Measurements from ENCODE around the gene RGS18.
"Not testable (repeated sequence)": the region's sequence is repeated elsewhere in the genome, so short reads cannot be mapped to it uniquely, and the experiment has no call there.

RGS18 gene

GRCh38 chr1:192190066-192190465 lies 31.8 kb downstream of the RGS18 start:
- no peaks in the 10 kb centered on the region for H3K9me3 Mint-ChIP-seq
- no peak for ATAC-seq
- H3K4me3 Mint-ChIP-seq = no peak overlapping the region
- H3K27ac Mint-ChIP-seq = no peak overlapping the region
- no peaks in the 10 kb centered on the region for H3K4me1 Mint-ChIP-seq
- no peaks in the 10 kb centered on the region for H3K36me3 Mint-ChIP-seq
- DNase-seq (ENCODE audit: low spot score in 2 of 2) = no peak

GRCh38 chr1:192201303-192201702 lies 43.0 kb downstream of the RGS18 start:
- H3K4me1 Mint-ChIP-seq = no peaks in the 10 kb centered on the region
- no peak overlapping the region for H3K27ac Mint-ChIP-seq
- DNase-seq (ENCODE audit: low spot score in 2 of 2) = no peak
- ATAC-seq = no peak
- no peaks in the 10 kb centered on the region for H3K36me3 Mint-ChIP-seq
- H3K4me3 Mint-ChIP-seq = no peak overlapping the region
- peaks cover 9% of the 10 kb centered on the region for H3K9me3 Mint-ChIP-seq

- Mint-ChIP-seq H3K36me3 (no peaks in the 10 kb centered on the region), H3K4me3 (no peak overlapping the region), H3K9me3 (peaks cover 4% of the 10 kb centered on the region), H3K27ac (no peak overlapping the region), H3K4me1 (no peaks in the 10 kb centered on the region)
- ATAC-seq = no peak
- no peak for DNase-seq (ENCODE audit: low spot score in 2 of 2)
Measured at GRCh38 chr1:192224396-192224795, 66.1 kb downstream of the RGS18 start.

GRCh38 chr1:192224846-192225245 lies 66.6 kb downstream of the RGS18 start:
- no peak overlapping the region for H3K27ac Mint-ChIP-seq
- ATAC-seq (no peak), DNase-seq (ENCODE audit: low spot score in 2 of 2) (no peak)
- no peaks in the 10 kb centered on the region for H3K36me3 Mint-ChIP-seq
- no peaks in the 10 kb centered on the region for H3K4me1 Mint-ChIP-seq
- H3K4me3 Mint-ChIP-seq = no peak overlapping the region
- H3K9me3 Mint-ChIP-seq = peaks cover 4% of the 10 kb centered on the region

- Mint-ChIP-seq H3K4me3 (no peak overlapping the region), H3K36me3 (no peaks in the 10 kb centered on the region), H3K9me3 (peaks cover 4% of the 10 kb centered on the region), H3K4me1 (no peaks in the 10 kb centered on the region), H3K27ac (no peak overlapping the region)
- DNase-seq (ENCODE audit: low spot score in 2 of 2) = no peak
- no peak for ATAC-seq
Measured at GRCh38 chr1:192225266-192225665, 67.0 kb downstream of the RGS18 start.

- DNase-seq (ENCODE audit: low spot score in 2 of 2) (no peak), ATAC-seq (no peak)
- peaks cover 4% of the 10 kb centered on the region for H3K9me3 Mint-ChIP-seq
- no peaks in the 10 kb centered on the region for H3K36me3 Mint-ChIP-seq
- H3K4me3 Mint-ChIP-seq = no peak overlapping the region
- H3K4me1 Mint-ChIP-seq = no peaks in the 10 kb centered on the region
- no peak overlapping the region for H3K27ac Mint-ChIP-seq
Measured at GRCh38 chr1:192225703-192226102, 67.4 kb downstream of the RGS18 start.

GRCh38 chr1:192227330-192227729 lies 69.1 kb downstream of the RGS18 start:
- Mint-ChIP-seq H3K4me1 (no peaks in the 10 kb centered on the region), H3K36me3 (no peaks in the 10 kb centered on the region), H3K27ac (no peak overlapping the region), H3K4me3 (no peak overlapping the region), H3K9me3 (peaks cover 4% of the 10 kb centered on the region)
- ATAC-seq = no peak
- no peak for DNase-seq (ENCODE audit: low spot score in 2 of 2)

GRCh38 chr1:192227980-192228379 lies 69.7 kb downstream of the RGS18 start:
- not testable (repeated sequence) for H3K36me3 Mint-ChIP-seq; H3K4me3 Mint-ChIP-seq; DNase-seq (ENCODE audit: low spot score in 2 of 2); H3K27ac Mint-ChIP-seq; H3K4me1 Mint-ChIP-seq; ATAC-seq; H3K9me3 Mint-ChIP-seq

GRCh38 chr1:192232817-192233417 lies 74.7 kb downstream of the RGS18 start:
- H3K4me3 Mint-ChIP-seq = no peak overlapping the region
- no peaks in the 10 kb centered on the region for H3K4me1 Mint-ChIP-seq
- DNase-seq (ENCODE audit: low spot score in 2 of 2) = no peak
- no peak overlapping the region for H3K27ac Mint-ChIP-seq
- no peak for ATAC-seq
- no peaks in the 10 kb centered on the region for H3K36me3 Mint-ChIP-seq
- peaks cover 11% of the 10 kb centered on the region for H3K9me3 Mint-ChIP-seq

- no peak for ATAC-seq
- Mint-ChIP-seq H3K4me1 (no peaks in the 10 kb centered on the region), H3K4me3 (no peak overlapping the region), H3K36me3 (no peaks in the 10 kb centered on the region), H3K27ac (no peak overlapping the region), H3K9me3 (peaks cover 11% of the 10 kb centered on the region)
- DNase-seq (ENCODE audit: low spot score in 2 of 2) = no peak
Measured at GRCh38 chr1:192235127-192235526, 76.9 kb downstream of the RGS18 start.

All from stimulated activated effector memory CD8-positive, alpha-beta T cell treated with anti-CD3 and anti-CD28 coated beads, Interleukin-12 subunit alpha, Interleukin-12 subunit beta, amount 100 ng/mL, for 72 hours (primary cell).